GM23338 (cell line): ENCODE results near the gene FAM114A2. TPM values are rescaled to one million over a fixed set of nuclear protein-coding genes. Genes with fewer than 3 reads are reported as not detected.

ENCODE experiments used
- ATAC-seq: fragments of 200-7000 bp; cut with Tn5 transposase; 3 replicates; pipeline ENCODE4 v1.9.1; 2020
- DNase-seq: peaks from one replicate; pipeline ENCODE4 v3.0.0-alpha.2; 2015; ENCODE audit warnings: low spot score
- H2AFZ ChIP-seq: fragments of 200-600 bp; sonication (generic); 2 replicates; pipeline ENCODE4 v1.8.0; 2016; ENCODE audit warnings: antibody characterized with exemption, mild to moderate bottlenecking, moderate library complexity
- H3F3A ChIP-seq: fragments of 200-600 bp; sonication (generic); replicated peaks from 2 replicates; pipeline ENCODE4 v1.8.0; 2017; ENCODE audit warnings: antibody characterized with exemption, mixed run types, low read depth
- H3K27ac ChIP-seq: fragments of 200-600 bp; sonication (generic); 2 replicates; pipeline ENCODE4 v1.6.1; 2016; ENCODE audit warnings: low read depth
- H3K27me3 ChIP-seq: fragments of 200-600 bp; sonication (generic); 2 replicates; pipeline ENCODE4 v1.8.0; 2016; ENCODE audit warnings: mild to moderate bottlenecking, mixed run types, moderate library complexity; ENCODE audit not compliant: insufficient read depth
- H3K36me3 ChIP-seq: fragments of 200-600 bp; sonication (generic); 2 replicates; pipeline ENCODE4 v1.8.0; 2016; ENCODE audit warnings: mild to moderate bottlenecking; ENCODE audit not compliant: insufficient read depth
- H3K4me1 ChIP-seq: fragments of 200-600 bp; sonication (generic); 2 replicates; pipeline ENCODE4 v1.8.0; 2016; ENCODE audit warnings: mild to moderate bottlenecking, moderate library complexity; ENCODE audit not compliant: insufficient read depth
- H3K4me2 ChIP-seq: fragments of 200-600 bp; sonication (generic); 2 replicates; pipeline ENCODE4 v1.7.1; 2017; ENCODE audit warnings: mixed run types
- H3K4me3 ChIP-seq: fragments of 200-600 bp; sonication (generic); 2 replicates; pipeline ENCODE4 v1.6.1; 2016; ENCODE audit warnings: mixed run types
- H3K79me2 ChIP-seq: fragments of 200-600 bp; sonication (generic); replicated peaks from 2 replicates; pipeline ENCODE4 v1.8.0; 2017; ENCODE audit warnings: mild to moderate bottlenecking; ENCODE audit not compliant: insufficient read depth
- H3K9me2 ChIP-seq: fragments of 200-600 bp; sonication (generic); 2 replicates; pipeline ENCODE4 v1.8.0; 2017; ENCODE audit not compliant: insufficient read depth
- H4K20me1 ChIP-seq: fragments of 200-600 bp; sonication (generic); replicated peaks from 2 replicates; pipeline ENCODE4 v1.8.0; 2017; ENCODE audit warnings: mild to moderate bottlenecking; ENCODE audit not compliant: insufficient read depth
- H3K27ac Mint-ChIP-seq: 2 replicates; pipeline ENCODE4 v1.8.0; 2020; ENCODE audit warnings: inconsistent platforms, mild to moderate bottlenecking, moderate library complexity, mixed read lengths
- H3K27me3 Mint-ChIP-seq: 3 replicates; pipeline ENCODE4 v1.8.0; 2022; ENCODE audit warnings: low read depth, mild to moderate bottlenecking, moderate library complexity, mixed read lengths, inconsistent platforms; ENCODE audit not compliant: insufficient read depth, poor library complexity
- H3K36me3 Mint-ChIP-seq: 3 replicates; pipeline ENCODE4 v1.8.0; 2021; ENCODE audit warnings: low read depth, mild to moderate bottlenecking, inconsistent platforms, moderate library complexity, mixed read lengths
- H3K4me1 Mint-ChIP-seq: 3 replicates; pipeline ENCODE4 v1.8.0; 2020; ENCODE audit warnings: mild to moderate bottlenecking, inconsistent platforms, mixed read lengths
- H3K4me3 Mint-ChIP-seq: 3 replicates; pipeline ENCODE4 v1.8.0; 2021; ENCODE audit warnings: moderate library complexity, mild to moderate bottlenecking, inconsistent platforms, mixed read lengths
- H3K9me3 Mint-ChIP-seq: 3 replicates; pipeline ENCODE4 v1.8.0; 2020; ENCODE audit warnings: moderate library complexity, mild to moderate bottlenecking, inconsistent platforms, mixed read lengths
- CREB1 ChIP-seq: fragments of 250-450 bp; sonication (Bioruptor Pico); IDR thresholded peaks from 2 replicates; pipeline ENCODE4 v1.5.0; 2020; ENCODE audit warnings: low read depth, mild to moderate bottlenecking, moderate library complexity
- CTCF ChIP-seq, 2 experiments: fragments of 200-600 bp in 1 of 2; sonication (generic) in 1 of 2; conservative IDR thresholded peaks; 2 replicates each; pipeline versions ENCODE4 v1.5.1 to v1.6.1; 2016 to 2017; ENCODE audit warnings: antibody characterized with exemption in 2 of 2, low read depth in 2 of 2, mild to moderate bottlenecking in 2 of 2, moderate library complexity in 1 of 2
- ETS1 ChIP-seq: IDR thresholded peaks from 2 replicates; pipeline ENCODE4 v1.6.1; 2016; ENCODE audit warnings: antibody characterized with exemption
- EZH2 ChIP-seq: fragments of 200-600 bp; sonication (generic); IDR thresholded peaks from one replicate; pipeline ENCODE4 v1.8.0; 2017; ENCODE audit warnings: antibody characterized with exemption, mild to moderate bottlenecking, low read depth; ENCODE audit not compliant: unreplicated experiment
- EZH2phosphoT487 ChIP-seq: fragments of 200-600 bp; sonication (generic); IDR thresholded peaks from one replicate; pipeline ENCODE4 v1.8.1; 2018; ENCODE audit warnings: antibody characterized with exemption; ENCODE audit not compliant: unreplicated experiment
- JUNB ChIP-seq: IDR thresholded peaks from one replicate; pipeline ENCODE4 v1.6.1; 2016; ENCODE audit warnings: antibody characterized with exemption; ENCODE audit not compliant: unreplicated experiment
- NANOG ChIP-seq: IDR thresholded peaks from 2 replicates; pipeline ENCODE4 v1.6.1; 2016; ENCODE audit warnings: antibody characterized with exemption, borderline replicate concordance
- ZNF114 ChIP-seq: fragments of 250-450 bp; sonication (Bioruptor Pico); IDR thresholded peaks from 2 replicates; pipeline ENCODE4 v1.5.0; 2020; ENCODE audit warnings: mild to moderate bottlenecking, moderate library complexity
- ZNF331 ChIP-seq: fragments of 250-450 bp; sonication (Bioruptor Pico); IDR thresholded peaks from 2 replicates; pipeline ENCODE4 v1.5.0; 2020; ENCODE audit warnings: low read depth, mild to moderate bottlenecking, moderate library complexity
- polyA plus RNA-seq: library from polyadenylated mRNA; unstranded; fragments of >200 nt; fragmentation: Nextera tagmentation; extraction: Ambion mirVana; gene quantifications from 2 replicates; pipeline ENCODE4 v1.2.1, GENCODE V29; 2016
- total RNA-seq: library from RNA; depleted of rRNA; stranded (reverse); fragments of >200 nt; shearing (Covaris generic); gene quantifications from 2 replicates; pipeline ENCODE4 v1.2.3, GENCODE V29; 2014

The FAM114A2 gene
- total and polyA plus RNA-seq, 2 experiments from 2014 or later: 4.9 to 5.8 TPM

GRCh38 chr5:153953411-153953810 is 85.3 kb downstream of the FAM114A2 start:
- H3K4me3 ChIP-seq: no peak overlapping the region
- 0 out of 3 replicates have a peak, but pooled peaks cover 3% of the 10 kb centered on the region for H3K9me3 Mint-ChIP-seq
- no peaks in the 10 kb centered on the region for H3F3A ChIP-seq
- peaks cover 14% of the 10 kb centered on the region; the same call in 1 of the 2 replicates for H3K9me2 ChIP-seq
- no peak overlapping the region for H3K4me3 Mint-ChIP-seq
- no peak overlapping the region for H3K27ac ChIP-seq
- H3K27ac Mint-ChIP-seq: no peak overlapping the region
- no peaks in the 10 kb centered on the region for H3K4me1 Mint-ChIP-seq
- ATAC-seq (no peak), DNase-seq (no peak)
- no peaks in the 10 kb centered on the region for H4K20me1 ChIP-seq
- H3K36me3 ChIP-seq: no peaks in the 10 kb centered on the region; the same call in 1 of the 2 replicates
- no peaks in the 10 kb centered on the region for H3K4me1 ChIP-seq
- H2AFZ ChIP-seq: no peak overlapping the region
- H3K79me2 ChIP-seq: no peaks in the 10 kb centered on the region
- H3K27me3 ChIP-seq: no peaks in the 10 kb centered on the region
- H3K4me2 ChIP-seq: no peak overlapping the region
- TF ChIP-seq CREB1 (CRISPR knock-in tag): no peak
- TF ChIP-seq NANOG: no peak
- no peak for TF ChIP-seq EZH2phosphoT487
- TF ChIP-seq ZNF331 (CRISPR knock-in tag): no peak
- no peak for TF ChIP-seq EZH2
- H3K27me3 Mint-ChIP-seq: no peaks in the 10 kb centered on the region
- no peaks in the 10 kb centered on the region for H3K36me3 Mint-ChIP-seq

GRCh38 chr5:153952893-153953292 is 85.8 kb downstream of the FAM114A2 start:
- ATAC-seq (no peak), DNase-seq (no peak)
- no peaks in the 10 kb centered on the region for H4K20me1 ChIP-seq
- H3K27me3 Mint-ChIP-seq: no peaks in the 10 kb centered on the region
- no peak overlapping the region for H3K4me3 ChIP-seq
- no peaks in the 10 kb centered on the region for H3K36me3 Mint-ChIP-seq
- H3K4me1 Mint-ChIP-seq: no peaks in the 10 kb centered on the region
- no peaks in the 10 kb centered on the region for H3K4me1 ChIP-seq
- H3K4me2 ChIP-seq: no peak overlapping the region
- no peak overlapping the region for H2AFZ ChIP-seq
- H3K4me3 Mint-ChIP-seq: no peak overlapping the region
- H3K27me3 ChIP-seq: no peaks in the 10 kb centered on the region
- peaks cover 14% of the 10 kb centered on the region; the same call in 1 of the 2 replicates for H3K9me2 ChIP-seq
- peaks cover 4% of the 10 kb centered on the region; the same call in 2 of the 3 replicates for H3K9me3 Mint-ChIP-seq
- no peaks in the 10 kb centered on the region for H3F3A ChIP-seq
- H3K36me3 ChIP-seq: no peaks in the 10 kb centered on the region; the same call in 1 of the 2 replicates
- no peak overlapping the region for H3K27ac ChIP-seq
- no peak overlapping the region for H3K27ac Mint-ChIP-seq
- H3K79me2 ChIP-seq: no peaks in the 10 kb centered on the region
- TF ChIP-seq EZH2phosphoT487 (no peak), CTCF (conservative IDR thresholded peaks at IDR 0.05; ENCODE audit: low read depth in 2 of 2) (no peak), ETS1 (no peak), ZNF331 (CRISPR knock-in tag) (no peak), JUNB (no peak), NANOG (no peak), ZNF114 (CRISPR knock-in tag) (no peak)
